EH (cell line): ENCODE results near the gene DPEP1.
A peak's percentile ranks its signal among the peaks of the same experiment; 100 is the strongest.

Experiments used
- DNase-seq: peaks from one replicate; pipeline ENCODE4 v3.0.0-alpha.2; 2015; ENCODE audit warnings: low read depth

Gene DPEP1

GRCh38 chr16:89687092-89687940 is 73.9 kb downstream of the DPEP1 start:
- DNase-seq, result peak; percentile 67
